GM12878 (cell line): ENCODE measurements around the gene ELAVL4.

Source experiments
- CHD1 ChIP-seq: IDR thresholded peaks from 2 replicates; pipeline ENCODE4 v1.6.1; 2012; ENCODE audit warnings: low read depth, low read length, improper control_type of control experiment
- CTCF ChIP-seq, 3 experiments: IDR thresholded peaks in 2 of 3; conservative IDR thresholded peaks in 1 of 3; 2 replicates each; pipeline ENCODE4 v1.5.1; 2011; ENCODE audit warnings: low read depth in 3 of 3, low read length in 3 of 3, mild to moderate bottlenecking in 3 of 3, control low read depth in 2 of 3, moderate library complexity in 2 of 3, inconsistent platforms in 1 of 3, mixed read lengths in 1 of 3; ENCODE audit not compliant: control insufficient read depth in 2 of 3, insufficient read depth in 1 of 3; ENCODE audit errors: extremely low read depth in 1 of 3
- FOXK2 ChIP-seq: fragments of 450-650 bp; IDR thresholded peaks from 2 replicates; pipeline ENCODE4 v1.6.1; 2017; ENCODE audit warnings: mild to moderate bottlenecking, moderate library complexity
- POLR2A ChIP-seq: IDR thresholded peaks from 2 replicates; pipeline ENCODE4 v1.6.1; 2011; ENCODE audit warnings: low read depth, mild to moderate bottlenecking, low read length

- TF ChIP-seq CTCF (IDR thresholded peaks at IDR 0.05 in 2 of 3, conservative IDR thresholded peaks at IDR 0.05 in 1 of 3; ENCODE audit: control insufficient read depth in 2 of 3, extremely low read depth in 1 of 3, insufficient read depth in 1 of 3, low read depth in 3 of 3, low read length in 3 of 3) (no peak), POLR2A (no peak), FOXK2 (no peak), CHD1 (no peak)
Measured at GRCh38 chr1:50099654-50100053, 9.1 kb upstream of the ELAVL4 start.
